Measurements from ENCODE around the gene GRPEL2.
A peak's percentile ranks its signal among the peaks of the same experiment; 100 is the strongest.

GRPEL2 gene, protein sequence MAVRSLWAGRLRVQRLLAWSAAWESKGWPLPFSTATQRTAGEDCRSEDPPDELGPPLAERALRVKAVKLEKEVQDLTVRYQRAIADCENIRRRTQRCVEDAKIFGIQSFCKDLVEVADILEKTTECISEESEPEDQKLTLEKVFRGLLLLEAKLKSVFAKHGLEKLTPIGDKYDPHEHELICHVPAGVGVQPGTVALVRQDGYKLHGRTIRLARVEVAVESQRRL

DNA sequence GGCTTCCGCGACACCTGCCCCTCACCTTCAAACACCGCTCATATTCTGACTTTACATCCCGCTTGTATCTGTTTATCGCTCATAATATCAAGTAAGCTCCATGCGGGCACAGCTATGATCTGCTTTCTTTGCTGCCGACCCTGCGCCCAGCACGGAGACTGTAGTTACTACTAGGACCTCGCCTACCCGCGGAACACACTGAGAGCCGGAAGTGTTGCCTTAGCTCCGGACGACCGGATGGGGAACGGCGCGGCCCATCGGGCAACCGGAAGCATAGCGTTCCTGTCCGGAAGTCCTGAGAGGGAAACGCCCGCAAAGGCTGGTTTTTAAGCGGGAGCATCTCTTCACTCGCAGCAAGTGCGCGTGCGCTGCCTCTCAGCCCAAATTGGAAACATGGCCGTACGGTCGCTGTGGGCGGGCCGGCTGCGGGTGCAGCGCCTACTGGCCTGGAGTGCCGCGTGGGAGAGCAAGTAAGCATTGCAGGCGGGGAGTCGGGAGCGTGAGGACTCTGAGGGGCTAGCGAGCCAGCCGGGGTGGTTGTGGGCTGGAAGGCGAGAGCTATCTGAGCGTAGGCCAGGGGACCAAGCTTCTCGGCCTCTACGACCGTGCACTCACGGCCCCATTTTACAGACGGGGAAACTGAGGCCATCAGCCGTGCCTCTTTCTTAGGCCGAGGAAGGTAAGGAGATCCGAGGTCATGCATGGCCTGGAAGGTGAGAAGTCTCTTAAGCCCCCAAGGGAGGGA lies at the start of gene GRPEL2:
GRPEL2 (plus strand) TSS at position 353 of the 745 bp plus-strand sequence; CDS start at position 394, 41 bp downstream.
- Histone ChIP-seq H2AFZ (ENCODE audit: low read depth) (peak within 1 kb of the TSS; percentile 89), H3K4me3 (IDR thresholded peaks at IDR 0.05; ENCODE audit: insufficient read depth, low read depth, low read length) (no peak within 1 kb of the TSS), H3K36me3 (ENCODE audit: insufficient read depth) (no peaks in the 10 kb centered on the region), H4K20me1 (ENCODE audit: insufficient read depth) (no peaks in the 10 kb centered on the region), H3K4me1 (ENCODE audit: low read depth, poor library complexity, severe bottlenecking) (peaks cover 25% of the 10 kb centered on the region), H3K27me3 (ENCODE audit: insufficient read depth, low read depth) (no peaks in the 10 kb centered on the region), H3K4me2 (peak within 1 kb of the TSS; percentile 67), H3K27ac (peak within 1 kb of the TSS; percentile 44), H3K9ac (peak within 1 kb of the TSS; percentile 72), H3K79me2 (ENCODE audit: insufficient read depth, low read depth) (peaks cover 33% of the 10 kb centered on the region)
- TF ChIP-seq, protein P1, sequence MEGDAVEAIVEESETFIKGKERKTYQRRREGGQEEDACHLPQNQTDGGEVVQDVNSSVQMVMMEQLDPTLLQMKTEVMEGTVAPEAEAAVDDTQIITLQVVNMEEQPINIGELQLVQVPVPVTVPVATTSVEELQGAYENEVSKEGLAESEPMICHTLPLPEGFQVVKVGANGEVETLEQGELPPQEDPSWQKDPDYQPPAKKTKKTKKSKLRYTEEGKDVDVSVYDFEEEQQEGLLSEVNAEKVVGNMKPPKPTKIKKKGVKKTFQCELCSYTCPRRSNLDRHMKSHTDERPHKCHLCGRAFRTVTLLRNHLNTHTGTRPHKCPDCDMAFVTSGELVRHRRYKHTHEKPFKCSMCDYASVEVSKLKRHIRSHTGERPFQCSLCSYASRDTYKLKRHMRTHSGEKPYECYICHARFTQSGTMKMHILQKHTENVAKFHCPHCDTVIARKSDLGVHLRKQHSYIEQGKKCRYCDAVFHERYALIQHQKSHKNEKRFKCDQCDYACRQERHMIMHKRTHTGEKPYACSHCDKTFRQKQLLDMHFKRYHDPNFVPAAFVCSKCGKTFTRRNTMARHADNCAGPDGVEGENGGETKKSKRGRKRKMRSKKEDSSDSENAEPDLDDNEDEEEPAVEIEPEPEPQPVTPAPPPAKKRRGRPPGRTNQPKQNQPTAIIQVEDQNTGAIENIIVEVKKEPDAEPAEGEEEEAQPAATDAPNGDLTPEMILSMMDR (conservative IDR thresholded peaks at IDR 0.05; ENCODE audit: low read depth, low read length) = no peak

DNA sequence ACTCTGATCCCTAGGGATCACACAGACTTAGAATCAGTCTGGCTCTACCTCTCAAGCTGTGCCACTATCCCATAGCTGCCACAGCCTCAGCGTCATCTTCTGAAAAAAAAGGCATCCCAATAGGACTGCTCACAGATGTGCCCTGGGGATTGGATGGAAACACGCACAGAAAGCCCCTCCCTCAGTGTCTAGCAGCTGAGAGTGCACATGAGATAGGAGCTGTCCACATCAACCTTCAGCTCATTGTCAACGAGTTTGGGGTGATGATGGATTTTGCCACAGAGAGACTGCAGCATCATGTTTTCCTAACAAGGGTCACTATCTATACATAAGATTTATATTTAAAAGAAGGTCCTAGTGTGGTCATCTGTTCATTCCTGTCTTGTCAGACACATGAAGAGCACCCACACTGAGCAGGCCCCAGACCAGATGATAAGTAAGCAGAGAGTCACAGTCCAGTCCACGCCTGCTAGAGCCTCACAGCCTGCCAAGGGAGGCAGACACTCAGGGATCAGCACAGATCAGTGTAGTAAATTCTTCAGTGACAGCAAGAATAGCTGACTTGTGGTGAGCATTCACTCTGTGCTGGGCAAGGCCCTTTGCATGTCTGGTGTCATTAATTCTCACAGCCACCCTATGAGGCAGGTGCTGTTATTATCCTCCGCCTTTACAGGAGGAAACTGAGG lies 47.8 kb upstream of the GRPEL2 start:
- no peak overlapping the region for H2AFZ ChIP-seq (ENCODE audit: low read depth)
- H3K4me2 ChIP-seq = no peak overlapping the region
- no peaks in the 10 kb centered on the region for H3K79me2 ChIP-seq (ENCODE audit: insufficient read depth, low read depth)
- H3K4me1 ChIP-seq (ENCODE audit: low read depth, poor library complexity, severe bottlenecking) = no peaks in the 10 kb centered on the region
- H3K27ac ChIP-seq = no peak overlapping the region
- no peak overlapping the region for H3K4me3 ChIP-seq (IDR thresholded peaks at IDR 0.05; ENCODE audit: insufficient read depth, low read depth, low read length)
- H3K27me3 ChIP-seq (ENCODE audit: insufficient read depth, low read depth) = no peaks in the 10 kb centered on the region
- no peaks in the 10 kb centered on the region for H3K36me3 ChIP-seq (ENCODE audit: insufficient read depth)
- no peak overlapping the region for H3K9ac ChIP-seq
- no peaks in the 10 kb centered on the region for H4K20me1 ChIP-seq (ENCODE audit: insufficient read depth)
- TF ChIP-seq, protein P1 (conservative IDR thresholded peaks at IDR 0.05; ENCODE audit: low read depth, low read length) = no peak

DNA sequence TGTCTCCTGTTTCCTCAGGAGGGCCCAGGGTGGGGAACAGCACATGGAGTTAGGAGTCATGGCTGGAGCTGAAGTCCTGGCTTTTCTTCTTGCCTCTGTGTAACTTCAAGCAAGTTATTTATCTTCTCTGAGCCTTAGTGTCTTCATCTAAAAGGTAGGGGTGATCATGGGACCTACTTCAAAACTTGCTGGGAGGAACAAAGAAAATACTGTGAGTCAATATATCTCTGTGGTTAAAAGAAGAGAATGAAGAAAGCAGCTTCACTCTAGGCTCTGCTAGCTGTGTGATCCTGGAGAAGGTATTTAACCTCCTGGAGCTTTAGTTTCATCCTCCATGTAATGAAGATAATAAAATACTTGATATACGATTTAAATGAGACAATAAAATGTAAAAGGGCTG lies 47.1 kb upstream of the GRPEL2 start:
- Histone ChIP-seq H3K4me2 (no peak overlapping the region), H4K20me1 (ENCODE audit: insufficient read depth) (no peaks in the 10 kb centered on the region), H3K4me3 (IDR thresholded peaks at IDR 0.05; ENCODE audit: insufficient read depth, low read depth, low read length) (no peak overlapping the region), H2AFZ (ENCODE audit: low read depth) (no peak overlapping the region), H3K27me3 (ENCODE audit: insufficient read depth, low read depth) (no peaks in the 10 kb centered on the region), H3K4me1 (ENCODE audit: low read depth, poor library complexity, severe bottlenecking) (no peaks in the 10 kb centered on the region), H3K36me3 (ENCODE audit: insufficient read depth) (no peaks in the 10 kb centered on the region), H3K9ac (no peak overlapping the region), H3K27ac (no peak overlapping the region), H3K79me2 (ENCODE audit: insufficient read depth, low read depth) (no peaks in the 10 kb centered on the region)
- TF ChIP-seq, protein P1 (conservative IDR thresholded peaks at IDR 0.05; ENCODE audit: low read depth, low read length) = no peak

DNA sequence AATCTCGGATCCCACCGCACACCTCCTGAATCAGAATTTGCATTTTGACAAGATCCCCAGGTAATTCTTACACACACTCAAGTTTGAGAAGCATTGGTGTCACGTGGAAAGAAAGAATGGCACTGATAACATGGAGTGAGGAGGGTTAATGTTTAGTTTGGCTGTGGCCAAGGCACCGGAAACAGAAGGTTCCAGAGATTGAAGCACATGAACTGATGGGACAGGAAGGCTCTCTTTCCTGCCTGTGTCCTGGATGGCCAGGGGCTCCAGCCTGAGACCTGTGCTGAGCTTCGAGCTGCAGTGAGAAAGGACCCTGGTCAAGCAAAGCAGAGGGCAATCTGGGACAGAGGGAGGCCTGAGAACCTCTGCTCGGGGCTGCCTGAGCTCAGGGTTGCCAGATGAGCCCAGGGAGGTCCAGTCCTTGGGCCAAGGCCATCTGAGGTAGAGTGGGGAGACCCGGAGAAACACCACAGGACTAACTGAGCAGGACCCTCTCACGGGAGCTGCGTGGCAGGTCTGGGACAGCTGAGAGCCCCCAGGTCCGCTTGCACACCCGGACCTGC lies 46.4 kb upstream of the GRPEL2 start:
- Histone ChIP-seq H4K20me1 (ENCODE audit: insufficient read depth) (no peaks in the 10 kb centered on the region), H2AFZ (ENCODE audit: low read depth) (no peak overlapping the region), H3K27me3 (ENCODE audit: insufficient read depth, low read depth) (no peaks in the 10 kb centered on the region), H3K4me3 (IDR thresholded peaks at IDR 0.05; ENCODE audit: insufficient read depth, low read depth, low read length) (no peak overlapping the region), H3K79me2 (ENCODE audit: insufficient read depth, low read depth) (no peaks in the 10 kb centered on the region), H3K4me1 (ENCODE audit: low read depth, poor library complexity, severe bottlenecking) (no peaks in the 10 kb centered on the region), H3K27ac (no peak overlapping the region), H3K9ac (no peak overlapping the region), H3K4me2 (no peak overlapping the region), H3K36me3 (ENCODE audit: insufficient read depth) (no peaks in the 10 kb centered on the region)
- TF ChIP-seq, protein P1 (conservative IDR thresholded peaks at IDR 0.05; ENCODE audit: low read depth, low read length) = no peak
